KBM-7 (cell line): ENCODE data around the gene RELL2.
"Not testable (repeated sequence)": the region's sequence is repeated elsewhere in the genome, so short reads cannot be mapped to it uniquely, and the experiment has no call there.

Experiments
- DNase-seq: peaks from one replicate; pipeline ENCODE4 v3.0.0-alpha.2; 2015
- in situ Hi-C: fragments of 300-500 bp; cut with MboI; formaldehyde crosslinking; loops from 2 replicates; pipeline ENCODE4 v1.14.3; 2020; ENCODE audit warnings: low sequenced_read_pairs, low pct_unique_long_range_greater_than_20kb, mixed read lengths

The RELL2 gene

GRCh38 chr5:141636413-141637122 is at the start of gene RELL2, which contains the start of gene HDAC3:
Gene RELL2, plus strand, starts transcription at chr5:141636997. Its CDS starts 1,229 bp downstream, at chr5:141638226.
Gene HDAC3, minus strand, starts transcription at chr5:141636849. Its CDS starts 59 bp downstream, at chr5:141636790.
- peak; percentile 92 for DNase-seq
- in situ Hi-C loops: no loop called here

GRCh38 chr5:141590127-141590526 is 46.7 kb upstream of the RELL2 start:
- no peak for DNase-seq
- in situ Hi-C loops: no loop called here

GRCh38 chr5:141596867-141597266 is 39.9 kb upstream of the RELL2 start:
- in situ Hi-C loops: no loop called here

GRCh38 chr5:141597394-141597793 is 39.4 kb upstream of the RELL2 start:
- in situ Hi-C loops: no loop called here
- DNase-seq: peak; percentile 39

More at GRCh38 chr5:141596867-141597266, 39.9 kb upstream of the RELL2 start:
- DNase-seq: no peak

GRCh38 chr5:141597814-141598213 is 39.0 kb upstream of the RELL2 start:
- in situ Hi-C loops: no loop called here
- DNase-seq: no peak

- in situ Hi-C loops: no loop called here
- no peak for DNase-seq
These were observed 38.1 kb upstream of the RELL2 start for GRCh38 chr5:141598391-141599345.

- DNase-seq: no peak
- in situ Hi-C loops: no loop called here
These were observed 34.2 kb upstream of the RELL2 start for GRCh38 chr5:141602606-141603005.

GRCh38 chr5:141603923-141604717 is 32.7 kb upstream of the RELL2 start:
- peak; percentile 78 for DNase-seq
- in situ Hi-C loops: no loop called here

- peak; percentile 97 for DNase-seq
- in situ Hi-C loops: no loop called here
These were observed 31.1 kb upstream of the RELL2 start for GRCh38 chr5:141605523-141606277.

GRCh38 chr5:141608046-141608445 is 28.8 kb upstream of the RELL2 start:
- no peak for DNase-seq
- in situ Hi-C loops: no loop called here

- no peak for DNase-seq
- in situ Hi-C loops: no loop called here
These were observed 28.2 kb upstream of the RELL2 start for GRCh38 chr5:141608557-141608956.

- in situ Hi-C loops: no loop called here
- DNase-seq: no peak
These were observed 27.8 kb upstream of the RELL2 start for GRCh38 chr5:141609044-141609443.

- in situ Hi-C loops, DNase-seq: not testable (repeated sequence)
These were observed 26.9 kb upstream of the RELL2 start for GRCh38 chr5:141609921-141610320.

GRCh38 chr5:141611289-141611688 is 25.5 kb upstream of the RELL2 start:
- DNase-seq: no peak
- in situ Hi-C loops: no loop called here

- DNase-seq: no peak
- in situ Hi-C loops: no loop called here
These were observed 23.5 kb upstream of the RELL2 start for GRCh38 chr5:141613344-141613743.

GRCh38 chr5:141615991-141616720 is 20.6 kb upstream of the RELL2 start:
- no peak for DNase-seq
- in situ Hi-C loops: no loop called here

GRCh38 chr5:141617128-141617527 is 19.7 kb upstream of the RELL2 start:
- no peak for DNase-seq
- in situ Hi-C loops: no loop called here

GRCh38 chr5:141617682-141618029 is 19.1 kb upstream of the RELL2 start:
- in situ Hi-C loops: no loop called here
- DNase-seq: no peak
